Activated CD8-positive, alpha-beta memory T cell treated with anti-CD3 and anti-CD28 coated beads for 1 hour (primary cell): ENCODE data around the gene SFXN5.

ENCODE experiments used
- DNase-seq, 2 donors: peaks; one replicate each; pipeline ENCODE4 v3.0.0-alpha.2; 2020; ENCODE audit warnings: low read depth in 1 of 2; ENCODE audit errors: extremely low read depth in 1 of 2

The SFXN5 gene

GRCh38 chr2:73053316-73054114 lies 18.0 kb downstream of the SFXN5 start:
- DNase-seq = no peak

- no peak for DNase-seq
These were observed 21.4 kb downstream of the SFXN5 start for GRCh38 chr2:73050121-73050545.

GRCh38 chr2:73043929-73044832 lies 27.3 kb downstream of the SFXN5 start:
- DNase-seq = no peak

- DNase-seq = no peak
These were observed 28.2 kb downstream of the SFXN5 start for GRCh38 chr2:73043276-73043675.

- no peak for DNase-seq
These were observed 33.4 kb downstream of the SFXN5 start for GRCh38 chr2:73037947-73038585.

- DNase-seq = no peak
These were observed 34.7 kb downstream of the SFXN5 start for GRCh38 chr2:73036766-73037165.

- DNase-seq = no peak
These were observed 35.4 kb downstream of the SFXN5 start for GRCh38 chr2:73035899-73036711.

- no peak for DNase-seq
These were observed 36.7 kb downstream of the SFXN5 start for GRCh38 chr2:73034661-73035375.

- no peak for DNase-seq
These were observed 37.6 kb downstream of the SFXN5 start for GRCh38 chr2:73033766-73034381.

GRCh38 chr2:73033142-73033765 lies 38.3 kb downstream of the SFXN5 start:
- DNase-seq = no peak

GRCh38 chr2:73032702-73033097 lies 38.8 kb downstream of the SFXN5 start:
- DNase-seq = no peak

- DNase-seq = no peak
These were observed 39.5 kb downstream of the SFXN5 start for GRCh38 chr2:73031725-73032701.

- no peak for DNase-seq
These were observed 40.3 kb downstream of the SFXN5 start for GRCh38 chr2:73031095-73031678.

- DNase-seq = no peak
These were observed 42.7 kb downstream of the SFXN5 start for GRCh38 chr2:73028841-73029240.

- DNase-seq = no peak
These were observed 44.2 kb downstream of the SFXN5 start for GRCh38 chr2:73027340-73027739.

- DNase-seq = no peak
These were observed 48.0 kb downstream of the SFXN5 start for GRCh38 chr2:73023497-73023896.

- no peak for DNase-seq
These were observed 49.4 kb downstream of the SFXN5 start for GRCh38 chr2:73022024-73022568.
